Neural progenitor cell (in vitro differentiated cells): Measurements from ENCODE around the gene ARL4A. TPM values are rescaled to one million over a fixed set of nuclear protein-coding genes. Genes with fewer than 3 reads are reported as not detected.

Experiments
- DNase-seq: peaks from one replicate; pipeline ENCODE4 v3.0.0-alpha.2; 2016; ENCODE audit warnings: low spot score
- H2AFZ ChIP-seq: fragments of 200-600 bp; sonication (generic); replicated peaks from 2 replicates; pipeline ENCODE4 v1.6.1; 2016; ENCODE audit warnings: antibody characterized with exemption
- H3F3A ChIP-seq: fragments of 200-600 bp; sonication (generic); 2 replicates; pipeline ENCODE4 v1.6.1; 2016; ENCODE audit warnings: antibody characterized with exemption, low read depth
- H3K27ac ChIP-seq: fragments of 200-600 bp; sonication (generic); 2 replicates; pipeline ENCODE4 v1.5.1; 2016; ENCODE audit warnings: mild to moderate bottlenecking
- H3K27me3 ChIP-seq: fragments of 200-600 bp; sonication (generic); 2 replicates; pipeline ENCODE4 v1.6.1; 2016; ENCODE audit warnings: mild to moderate bottlenecking, moderate library complexity
- H3K36me3 ChIP-seq: fragments of 200-600 bp; sonication (generic); 2 replicates; pipeline ENCODE4 v1.5.1; 2016
- H3K4me1 ChIP-seq: fragments of 200-600 bp; sonication (generic); 2 replicates; pipeline ENCODE4 v1.6.1; 2016; ENCODE audit warnings: mixed run types
- H3K4me2 ChIP-seq: fragments of 200-600 bp; sonication (generic); 2 replicates; pipeline ENCODE4 v1.6.1; 2016
- H3K4me3 ChIP-seq: fragments of 200-600 bp; sonication (generic); 2 replicates; pipeline ENCODE4 v1.5.1; 2016
- H3K79me2 ChIP-seq: fragments of 200-600 bp; sonication (generic); 2 replicates; pipeline ENCODE4 v1.6.1; 2016; ENCODE audit warnings: low read depth
- H3K9ac ChIP-seq: fragments of 200-600 bp; sonication (generic); 2 replicates; pipeline ENCODE4 v1.6.1; 2016
- H3K9me3 ChIP-seq: fragments of 200-600 bp; sonication (generic); 2 replicates; pipeline ENCODE4 v1.5.1; 2016; ENCODE audit warnings: low read depth
- H4K20me1 ChIP-seq: fragments of 200-600 bp; sonication (generic); 2 replicates; pipeline ENCODE4 v1.6.1; 2016; ENCODE audit warnings: low read depth
- H3K27ac Mint-ChIP-seq: 3 replicates; pipeline ENCODE4 v1.8.0; 2021; ENCODE audit warnings: mixed read lengths
- H3K27me3 Mint-ChIP-seq: 2 replicates; pipeline ENCODE4 v1.8.0; 2022; ENCODE audit warnings: low read depth, mild to moderate bottlenecking, inconsistent platforms, moderate library complexity, mixed read lengths; ENCODE audit not compliant: insufficient read depth
- H3K36me3 Mint-ChIP-seq: 3 replicates; pipeline ENCODE4 v1.8.0; 2021; ENCODE audit warnings: mixed read lengths
- H3K4me1 Mint-ChIP-seq: 3 replicates; pipeline ENCODE4 v1.8.0; 2021; ENCODE audit warnings: mixed read lengths
- H3K4me3 Mint-ChIP-seq: 3 replicates; pipeline ENCODE4 v1.8.0; 2021; ENCODE audit warnings: mild to moderate bottlenecking, moderate library complexity, mixed read lengths
- H3K9me3 Mint-ChIP-seq: 3 replicates; pipeline ENCODE4 v1.8.0; 2020; ENCODE audit warnings: mixed read lengths
- EZH2 ChIP-seq: fragments of 200-600 bp; sonication (generic); IDR thresholded peaks from 2 replicates; pipeline ENCODE4 v1.6.1; 2017; ENCODE audit warnings: antibody characterized with exemption, mild to moderate bottlenecking, moderate library complexity
- EZH2phosphoT487 ChIP-seq: fragments of 200-600 bp; sonication (generic); IDR thresholded peaks from 2 replicates; pipeline ENCODE4 v1.6.1; 2017; ENCODE audit warnings: antibody characterized with exemption
- total RNA-seq: library from RNA; depleted of rRNA; stranded (reverse); fragments of >200 nt; gene quantifications from 2 replicates; pipeline ENCODE4 v1.2.3, GENCODE V29; 2015; ENCODE audit warnings: low replicate concordance
- TF ChIP-seq, protein P1 (sequence below): fragments of 200-600 bp; sonication (generic); IDR thresholded peaks from 2 replicates; pipeline ENCODE4 v1.5.1; 2017; ENCODE audit warnings: antibody characterized with exemption, mild to moderate bottlenecking

The ARL4A gene, protein sequence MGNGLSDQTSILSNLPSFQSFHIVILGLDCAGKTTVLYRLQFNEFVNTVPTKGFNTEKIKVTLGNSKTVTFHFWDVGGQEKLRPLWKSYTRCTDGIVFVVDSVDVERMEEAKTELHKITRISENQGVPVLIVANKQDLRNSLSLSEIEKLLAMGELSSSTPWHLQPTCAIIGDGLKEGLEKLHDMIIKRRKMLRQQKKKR
- 36.4 and 43.5 TPM in 2 replicates for total RNA-seq

DNA sequence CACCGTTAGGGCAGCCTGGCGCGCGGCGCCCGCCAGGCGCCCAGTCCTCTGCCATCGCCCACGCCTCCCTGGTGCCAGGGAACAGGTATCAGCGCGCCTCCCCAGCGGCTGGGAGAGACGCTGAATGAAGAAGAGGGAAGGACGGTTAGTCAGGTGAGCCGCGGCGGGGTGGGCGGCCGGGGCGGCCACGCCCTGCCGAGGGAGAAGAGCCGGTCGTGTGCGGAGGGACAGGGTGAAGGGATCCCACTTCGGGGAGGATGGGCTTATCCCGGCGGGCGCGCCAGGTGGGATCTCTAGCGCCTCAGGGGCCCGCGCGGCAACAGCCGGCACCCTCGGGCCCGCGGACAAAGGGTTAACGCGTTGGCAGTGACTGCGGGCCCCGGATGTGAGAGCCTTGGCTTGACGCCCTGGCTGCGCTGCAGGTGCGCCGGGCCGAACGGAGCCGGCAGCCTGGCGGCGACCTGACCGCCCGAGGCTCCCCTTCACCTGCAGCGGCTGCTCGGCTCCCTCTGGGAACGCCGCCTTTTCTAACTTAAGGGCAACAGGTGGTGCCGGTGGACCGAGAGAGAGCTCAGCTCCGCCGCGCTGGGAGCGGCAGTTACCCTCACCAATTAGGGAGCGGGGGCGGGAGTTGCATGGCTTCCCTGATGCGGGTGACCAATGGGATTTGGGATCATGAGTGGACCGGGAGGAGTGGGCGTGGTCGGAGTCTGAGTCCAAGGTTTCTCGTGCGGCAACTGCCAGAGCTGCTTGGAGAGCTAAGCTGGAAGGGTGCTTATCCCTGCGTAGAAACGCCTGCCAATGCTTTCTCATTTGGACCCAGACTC lies at the start of gene ARL4A:
Gene ARL4A (plus strand): TSS at position 743 of the 827 bp plus-strand sequence. CDS start 622 bp downstream, outside the sequence.
- peaks cover 6% of the 10 kb centered on the region for H3K9me3 Mint-ChIP-seq
- H3K27me3 ChIP-seq, result peaks cover 7% of the 10 kb centered on the region
- TF ChIP-seq, protein P1, sequence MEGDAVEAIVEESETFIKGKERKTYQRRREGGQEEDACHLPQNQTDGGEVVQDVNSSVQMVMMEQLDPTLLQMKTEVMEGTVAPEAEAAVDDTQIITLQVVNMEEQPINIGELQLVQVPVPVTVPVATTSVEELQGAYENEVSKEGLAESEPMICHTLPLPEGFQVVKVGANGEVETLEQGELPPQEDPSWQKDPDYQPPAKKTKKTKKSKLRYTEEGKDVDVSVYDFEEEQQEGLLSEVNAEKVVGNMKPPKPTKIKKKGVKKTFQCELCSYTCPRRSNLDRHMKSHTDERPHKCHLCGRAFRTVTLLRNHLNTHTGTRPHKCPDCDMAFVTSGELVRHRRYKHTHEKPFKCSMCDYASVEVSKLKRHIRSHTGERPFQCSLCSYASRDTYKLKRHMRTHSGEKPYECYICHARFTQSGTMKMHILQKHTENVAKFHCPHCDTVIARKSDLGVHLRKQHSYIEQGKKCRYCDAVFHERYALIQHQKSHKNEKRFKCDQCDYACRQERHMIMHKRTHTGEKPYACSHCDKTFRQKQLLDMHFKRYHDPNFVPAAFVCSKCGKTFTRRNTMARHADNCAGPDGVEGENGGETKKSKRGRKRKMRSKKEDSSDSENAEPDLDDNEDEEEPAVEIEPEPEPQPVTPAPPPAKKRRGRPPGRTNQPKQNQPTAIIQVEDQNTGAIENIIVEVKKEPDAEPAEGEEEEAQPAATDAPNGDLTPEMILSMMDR, result peak; percentile 55
- no peak for TF ChIP-seq EZH2
- peak within 1 kb of the TSS; percentile 99 for H3K4me3 Mint-ChIP-seq
- H3K27ac Mint-ChIP-seq, result peak within 1 kb of the TSS; percentile 36
- peaks cover 10% of the 10 kb centered on the region for H3F3A ChIP-seq
- H3K27me3 Mint-ChIP-seq, result peaks cover 3% of the 10 kb centered on the region
- H3K9ac ChIP-seq, result no peak within 1 kb of the TSS
- H2AFZ ChIP-seq, result peak within 1 kb of the TSS; percentile 94
- peaks cover 27% of the 10 kb centered on the region for H3K4me1 Mint-ChIP-seq
- no peaks in the 10 kb centered on the region for H3K36me3 ChIP-seq
- peaks cover 46% of the 10 kb centered on the region for H3K79me2 ChIP-seq
- H3K4me2 ChIP-seq, result peak within 1 kb of the TSS; percentile 86
- DNase-seq, result peak; percentile 100
- peaks cover 27% of the 10 kb centered on the region for H3K4me1 ChIP-seq
- peaks cover 22% of the 10 kb centered on the region for H3K36me3 Mint-ChIP-seq
- no peaks in the 10 kb centered on the region for H3K9me3 ChIP-seq
- no peak within 1 kb of the TSS for H3K27ac ChIP-seq
- H3K4me3 ChIP-seq, result peak within 1 kb of the TSS; percentile 75
- peaks cover 8% of the 10 kb centered on the region for H4K20me1 ChIP-seq

DNA sequence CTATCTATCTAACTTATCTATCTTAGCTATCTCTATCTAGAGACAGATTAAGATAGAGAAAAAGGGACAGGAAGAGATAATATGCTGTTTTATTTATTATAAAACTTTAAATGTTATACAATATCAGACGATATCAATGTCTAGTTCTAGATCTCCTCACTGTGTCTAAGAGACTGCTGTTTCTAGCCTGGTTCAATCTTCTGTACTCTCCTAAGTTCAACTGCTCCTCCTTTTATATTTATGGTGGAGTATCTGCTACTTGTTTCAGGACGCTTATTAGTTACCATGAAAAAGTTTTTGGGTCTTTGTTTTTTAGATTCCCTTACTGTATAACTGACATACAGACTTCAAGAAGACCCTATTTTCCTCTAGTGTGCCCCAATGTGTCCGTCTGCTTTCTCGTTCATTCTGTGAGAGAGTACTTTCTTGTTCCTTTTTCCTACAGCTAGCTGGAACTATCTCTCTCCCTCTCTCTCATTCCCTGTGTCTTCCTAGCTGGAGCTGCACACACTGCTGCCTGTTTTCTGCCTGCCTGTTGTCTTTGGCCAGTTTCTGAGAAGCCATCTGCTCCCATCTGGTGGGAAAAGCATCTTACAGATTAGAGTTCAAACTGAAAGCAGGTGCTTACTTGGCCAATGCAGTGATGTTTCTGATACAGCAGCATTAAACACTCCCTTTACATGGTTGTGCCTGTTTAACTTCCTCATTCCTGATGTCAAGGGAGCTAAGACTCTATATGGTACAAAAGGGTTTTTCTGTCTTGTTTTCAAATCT lies 49.4 kb upstream of the ARL4A start:
- Histone ChIP-seq H3K27me3 (no peaks in the 10 kb centered on the region), H3K9ac (no peak overlapping the region), H3K4me3 (no peak overlapping the region), H3K4me2 (no peak overlapping the region), H3F3A (no peaks in the 10 kb centered on the region), H4K20me1 (no peaks in the 10 kb centered on the region), H3K4me1 (no peaks in the 10 kb centered on the region), H2AFZ (peak overlapping the region; percentile 75), H3K79me2 (no peaks in the 10 kb centered on the region), H3K9me3 (no peaks in the 10 kb centered on the region), H3K36me3 (no peaks in the 10 kb centered on the region), H3K27ac (no peak overlapping the region)
- TF ChIP-seq EZH2phosphoT487, result no peak
- TF ChIP-seq, protein P1, result no peak
- no peak for TF ChIP-seq EZH2
- DNase-seq, result no peak
- Mint-ChIP-seq H3K27ac (peak overlapping the region; percentile 51), H3K27me3 (no peaks in the 10 kb centered on the region), H3K4me3 (no peak overlapping the region), H3K9me3 (no peaks in the 10 kb centered on the region), H3K4me1 (peaks cover 19% of the 10 kb centered on the region), H3K36me3 (no peaks in the 10 kb centered on the region)

DNA sequence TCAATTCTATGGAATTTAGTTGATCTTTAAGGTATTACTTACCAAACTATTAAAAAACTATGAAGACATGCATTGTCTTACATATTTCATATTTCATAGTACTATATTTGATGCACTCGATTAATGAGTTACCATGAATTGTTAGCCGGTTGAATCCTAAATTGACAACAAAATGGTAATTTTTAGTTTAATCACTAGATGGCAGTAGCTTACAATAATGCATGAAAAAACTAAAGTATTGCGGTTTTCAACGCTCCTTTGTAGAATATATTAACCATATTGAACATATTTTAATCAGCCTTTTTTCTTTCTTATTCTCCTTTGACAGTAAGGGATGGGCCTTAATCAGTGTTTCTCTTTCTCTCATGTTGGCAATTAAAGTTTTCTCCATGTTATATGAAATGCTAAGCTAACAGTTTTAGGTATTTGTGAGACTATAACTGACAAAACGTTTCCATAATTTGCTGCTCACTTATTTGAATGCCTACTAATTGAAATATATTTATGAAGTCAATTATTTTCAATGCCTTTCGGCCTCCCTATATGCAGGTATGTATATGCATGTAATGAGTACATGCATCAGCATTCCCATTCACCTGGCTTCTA lies 48.5 kb upstream of the ARL4A start:
- no peak overlapping the region for H3K9ac ChIP-seq
- TF ChIP-seq, protein P1, result peak; percentile 74
- TF ChIP-seq EZH2phosphoT487 (no peak), EZH2 (no peak)
- Mint-ChIP-seq H3K27ac (no peak overlapping the region), H3K27me3 (no peaks in the 10 kb centered on the region), H3K9me3 (no peaks in the 10 kb centered on the region), H3K4me1 (peaks cover 17% of the 10 kb centered on the region), H3K36me3 (no peaks in the 10 kb centered on the region), H3K4me3 (no peak overlapping the region)
- no peak overlapping the region for H2AFZ ChIP-seq
- peak; percentile 44 for DNase-seq
- H3K79me2 ChIP-seq, result no peaks in the 10 kb centered on the region
- no peaks in the 10 kb centered on the region for H3K27me3 ChIP-seq
- no peaks in the 10 kb centered on the region for H3K4me1 ChIP-seq
- H4K20me1 ChIP-seq, result no peaks in the 10 kb centered on the region
- no peak overlapping the region for H3K4me2 ChIP-seq
- no peak overlapping the region for H3K4me3 ChIP-seq
- H3K9me3 ChIP-seq, result no peaks in the 10 kb centered on the region
- H3F3A ChIP-seq, result no peaks in the 10 kb centered on the region
- H3K36me3 ChIP-seq, result no peaks in the 10 kb centered on the region
- H3K27ac ChIP-seq, result no peak overlapping the region
